ENCODE measurements around the gene CDK2AP2.
"Not testable (repeated sequence)": the region's sequence is repeated elsewhere in the genome, so short reads cannot be mapped to it uniquely, and the experiment has no call there.

CDK2AP2 gene

GRCh38 chr11:67517784-67518552 is 10.0 kb upstream of the CDK2AP2 start:
- H3K4me1 ChIP-seq (ENCODE audit: control insufficient read depth, insufficient read depth, low read depth, low read length): no peaks in the 10 kb centered on the region
- H2AK5ac ChIP-seq (ENCODE audit: low read length, severe bottlenecking): no peak overlapping the region
- no peak overlapping the region for H3K27ac ChIP-seq (ENCODE audit: low read length, poor library complexity, severe bottlenecking)
- no peak overlapping the region for H4K8ac ChIP-seq (ENCODE audit: low read length)
- no peak overlapping the region for H3K23ac ChIP-seq (ENCODE audit: low read length in 2 of 2)
- 82% methylated on average over 10 of the region's 10 CpGs for whole genome bisulfite sequencing
- H3K27me3 ChIP-seq (ENCODE audit: control insufficient read depth in 1 of 2, insufficient read depth in 1 of 2, low read length in 2 of 2): peaks cover 3 to 57% of the 10 kb centered on the region in 2 experiments
- H2BK5ac ChIP-seq (ENCODE audit: low read depth, low read length, poor library complexity, severe bottlenecking): no peak overlapping the region
- H3K4me2 ChIP-seq (ENCODE audit: low read length, poor library complexity, severe bottlenecking): no peak overlapping the region
- no peak for DNase-seq
- H4K91ac ChIP-seq (ENCODE audit: low read length): no peak overlapping the region
- H3K36me3 ChIP-seq (ENCODE audit: control insufficient read depth in 1 of 2, insufficient read depth in 2 of 2, low read depth in 1 of 2, low read length in 2 of 2): no peaks in the 10 kb centered on the region
- no peak overlapping the region for H3K14ac ChIP-seq (ENCODE audit: low read length in 2 of 2)
- no peak overlapping the region for H3K4me3 ChIP-seq (ENCODE audit: insufficient read depth in 1 of 2, low read depth in 1 of 2, low read length in 2 of 2)
- no peak overlapping the region for H2BK12ac ChIP-seq (ENCODE audit: low read length in 2 of 2)
- no peak overlapping the region for H3K4ac ChIP-seq (ENCODE audit: low read depth in 1 of 2, low read length in 2 of 2)
- H3K79me1 ChIP-seq (replicated peaks; ENCODE audit: low read length, poor library complexity, severe bottlenecking): no peaks in the 10 kb centered on the region
- H2AFZ ChIP-seq (ENCODE audit: low read depth, low read length): no peak overlapping the region
- no peak overlapping the region for H3K9ac ChIP-seq (ENCODE audit: low read length)
- no peak overlapping the region for H3K18ac ChIP-seq (ENCODE audit: low read depth in 1 of 2, low read length in 2 of 2)
- H2BK120ac ChIP-seq (ENCODE audit: low read depth, low read length): no peak overlapping the region
- no peak overlapping the region for H2BK15ac ChIP-seq (ENCODE audit: low read depth, poor library complexity, severe bottlenecking)
- H3K9me3 ChIP-seq (ENCODE audit: control insufficient read depth, low read length): no peaks in the 10 kb centered on the region

- H3K14ac ChIP-seq (ENCODE audit: low read length in 2 of 2): no peak overlapping the region
- DNase-seq: no peak
- H2BK5ac ChIP-seq (ENCODE audit: low read depth, low read length, poor library complexity, severe bottlenecking): no peak overlapping the region
- no peak overlapping the region for H3K23ac ChIP-seq (ENCODE audit: low read length in 2 of 2)
- H2BK12ac ChIP-seq (ENCODE audit: low read length in 2 of 2): no peak overlapping the region
- H3K79me1 ChIP-seq (replicated peaks; ENCODE audit: low read length, poor library complexity, severe bottlenecking): no peaks in the 10 kb centered on the region
- H3K18ac ChIP-seq (ENCODE audit: low read depth in 1 of 2, low read length in 2 of 2): no peak overlapping the region
- H3K27ac ChIP-seq (ENCODE audit: low read length, poor library complexity, severe bottlenecking): no peak overlapping the region
- H2AK5ac ChIP-seq (ENCODE audit: low read length, severe bottlenecking): no peak overlapping the region
- no peaks in the 10 kb centered on the region for H3K9me3 ChIP-seq (ENCODE audit: control insufficient read depth, low read length)
- H3K4me3 ChIP-seq (ENCODE audit: insufficient read depth in 1 of 2, low read depth in 1 of 2, low read length in 2 of 2): no peak overlapping the region
- H4K91ac ChIP-seq (ENCODE audit: low read length): no peak overlapping the region
- no peak overlapping the region for H2AFZ ChIP-seq (ENCODE audit: low read depth, low read length)
- no peaks in the 10 kb centered on the region for H3K36me3 ChIP-seq (ENCODE audit: control insufficient read depth in 1 of 2, insufficient read depth in 2 of 2, low read depth in 1 of 2, low read length in 2 of 2)
- H3K27me3 ChIP-seq (ENCODE audit: control insufficient read depth in 1 of 2, insufficient read depth in 1 of 2, low read length in 2 of 2): peaks cover 3 to 48% of the 10 kb centered on the region in 2 experiments
- no peaks in the 10 kb centered on the region for H3K4me1 ChIP-seq (ENCODE audit: control insufficient read depth, insufficient read depth, low read depth, low read length)
- H2BK15ac ChIP-seq (ENCODE audit: low read depth, poor library complexity, severe bottlenecking): no peak overlapping the region
- no peak overlapping the region for H4K8ac ChIP-seq (ENCODE audit: low read length)
- H3K4me2 ChIP-seq (ENCODE audit: low read length, poor library complexity, severe bottlenecking): no peak overlapping the region
- H3K9ac ChIP-seq (ENCODE audit: low read length): no peak overlapping the region
- H2BK120ac ChIP-seq (ENCODE audit: low read depth, low read length): no peak overlapping the region
- no peak overlapping the region for H3K4ac ChIP-seq (ENCODE audit: low read depth in 1 of 2, low read length in 2 of 2)
- WGBS: 92% methylated on average over 9 of the region's 9 CpGs
These were observed 8.8 kb upstream of the CDK2AP2 start for GRCh38 chr11:67516806-67517205.

GRCh38 chr11:67514116-67514515 is 6.2 kb upstream of the CDK2AP2 start:
- Histone ChIP-seq H2AK5ac (ENCODE audit: low read length, severe bottlenecking) (no peak overlapping the region), H3K4me3 (ENCODE audit: insufficient read depth in 1 of 2, low read depth in 1 of 2, low read length in 2 of 2) (no peak overlapping the region), H2BK12ac (ENCODE audit: low read length in 2 of 2) (no peak overlapping the region), H3K18ac (ENCODE audit: low read depth in 1 of 2, low read length in 2 of 2) (no peak overlapping the region), H2AFZ (ENCODE audit: low read depth, low read length) (no peak overlapping the region), H3K9ac (ENCODE audit: low read length) (no peak overlapping the region), H3K23ac (ENCODE audit: low read length in 2 of 2) (no peak overlapping the region), H2BK120ac (ENCODE audit: low read depth, low read length) (no peak overlapping the region), H3K14ac (ENCODE audit: low read length in 2 of 2) (no peak overlapping the region), H2BK5ac (ENCODE audit: low read depth, low read length, poor library complexity, severe bottlenecking) (no peak overlapping the region), H4K8ac (ENCODE audit: low read length) (no peak overlapping the region), H3K79me1 (replicated peaks; ENCODE audit: low read length, poor library complexity, severe bottlenecking) (no peaks in the 10 kb centered on the region), H3K27ac (ENCODE audit: low read length, poor library complexity, severe bottlenecking) (no peak overlapping the region), H2BK15ac (ENCODE audit: low read depth, poor library complexity, severe bottlenecking) (no peak overlapping the region), H4K91ac (ENCODE audit: low read length) (no peak overlapping the region), H3K4me1 (ENCODE audit: control insufficient read depth, insufficient read depth, low read depth, low read length) (no peaks in the 10 kb centered on the region), H3K27me3 (ENCODE audit: control insufficient read depth in 1 of 2, insufficient read depth in 1 of 2, low read length in 2 of 2) (peaks cover 3 to 36% of the 10 kb centered on the region in 2 experiments), H3K36me3 (ENCODE audit: control insufficient read depth in 1 of 2, insufficient read depth in 2 of 2, low read depth in 1 of 2, low read length in 2 of 2) (no peaks in the 10 kb centered on the region), H3K9me3 (ENCODE audit: control insufficient read depth, low read length) (no peaks in the 10 kb centered on the region), H3K4me2 (ENCODE audit: low read length, poor library complexity, severe bottlenecking) (no peak overlapping the region), H3K4ac (ENCODE audit: low read depth in 1 of 2, low read length in 2 of 2) (no peak overlapping the region)
- 83% methylated on average over 6 of the region's 7 CpGs for WGBS
- no peak for DNase-seq

- not testable (repeated sequence) for H3K9me3 ChIP-seq (ENCODE audit: control insufficient read depth, low read length); H2BK12ac ChIP-seq (ENCODE audit: low read length in 2 of 2); H3K4ac ChIP-seq (ENCODE audit: low read depth in 1 of 2, low read length in 2 of 2); H2AK5ac ChIP-seq (ENCODE audit: low read length, severe bottlenecking); H3K36me3 ChIP-seq (ENCODE audit: control insufficient read depth in 1 of 2, insufficient read depth in 2 of 2, low read depth in 1 of 2, low read length in 2 of 2); H3K23ac ChIP-seq (ENCODE audit: low read length in 2 of 2); H4K91ac ChIP-seq (ENCODE audit: low read length); H3K9ac ChIP-seq (ENCODE audit: low read length); H3K4me3 ChIP-seq (ENCODE audit: insufficient read depth in 1 of 2, low read depth in 1 of 2, low read length in 2 of 2); H2BK5ac ChIP-seq (ENCODE audit: low read depth, low read length, poor library complexity, severe bottlenecking); H2BK15ac ChIP-seq (ENCODE audit: low read depth, poor library complexity, severe bottlenecking); H2AFZ ChIP-seq (ENCODE audit: low read depth, low read length); H3K18ac ChIP-seq (ENCODE audit: low read depth in 1 of 2, low read length in 2 of 2); H4K8ac ChIP-seq (ENCODE audit: low read length); H3K14ac ChIP-seq (ENCODE audit: low read length in 2 of 2); H3K79me1 ChIP-seq (replicated peaks; ENCODE audit: low read length, poor library complexity, severe bottlenecking); H2BK120ac ChIP-seq (ENCODE audit: low read depth, low read length); H3K27ac ChIP-seq (ENCODE audit: low read length, poor library complexity, severe bottlenecking); DNase-seq; H3K4me2 ChIP-seq (ENCODE audit: low read length, poor library complexity, severe bottlenecking)
- peaks cover 0 to 26% of the 10 kb centered on the region in 2 experiments for H3K27me3 ChIP-seq (ENCODE audit: control insufficient read depth in 1 of 2, insufficient read depth in 1 of 2, low read length in 2 of 2)
- H3K4me1 ChIP-seq (ENCODE audit: control insufficient read depth, insufficient read depth, low read depth, low read length): peaks cover 12% of the 10 kb centered on the region
- WGBS: 86% methylated on average over 3 of the region's 4 CpGs
These were observed 3.6 kb upstream of the CDK2AP2 start for GRCh38 chr11:67511558-67511957.
